HG02870 (cell line): ENCODE data around the gene ODAD4.

ENCODE experiments used
- ATAC-seq: cut with Tn5 transposase; IDR thresholded peaks from one replicate; pipeline ENCODE4 v1.9.1; 2021; ENCODE audit warnings: mild to moderate bottlenecking, moderate library complexity; ENCODE audit not compliant: unreplicated experiment

ODAD4 gene

GRCh38 chr17:41967141-41967920, 36.9 kb downstream of the ODAD4 start:
- peak; percentile 6 for ATAC-seq

- no peak for ATAC-seq
These were observed 37.6 kb downstream of the ODAD4 start for GRCh38 chr17:41967921-41968578.

- ATAC-seq: no peak
These were observed 38.3 kb downstream of the ODAD4 start for GRCh38 chr17:41968676-41969075.

- no peak for ATAC-seq
These were observed 40.5 kb downstream of the ODAD4 start for GRCh38 chr17:41970901-41971331.

- no peak for ATAC-seq
These were observed 41.5 kb downstream of the ODAD4 start for GRCh38 chr17:41971721-41972523.

GRCh38 chr17:41972571-41973407, 42.4 kb downstream of the ODAD4 start:
- no peak for ATAC-seq

GRCh38 chr17:41973408-41973811, 43.0 kb downstream of the ODAD4 start:
- no peak for ATAC-seq

GRCh38 chr17:41974031-41974430, 43.6 kb downstream of the ODAD4 start:
- ATAC-seq: no peak

GRCh38 chr17:41974658-41975057, 44.2 kb downstream of the ODAD4 start:
- ATAC-seq: no peak

- no peak for ATAC-seq
These were observed 45.0 kb downstream of the ODAD4 start for GRCh38 chr17:41975099-41976083.

GRCh38 chr17:41976142-41976768, 45.8 kb downstream of the ODAD4 start:
- ATAC-seq: no peak

- no peak for ATAC-seq
These were observed 47.6 kb downstream of the ODAD4 start for GRCh38 chr17:41977991-41978390.

- peak; percentile 40 for ATAC-seq
These were observed 51.8 kb downstream of the ODAD4 start for GRCh38 chr17:41982026-41982760.

- ATAC-seq: no peak
These were observed 54.0 kb downstream of the ODAD4 start for GRCh38 chr17:41984454-41984853.

- ATAC-seq: no peak
These were observed 55.5 kb downstream of the ODAD4 start for GRCh38 chr17:41985919-41986318.

- no peak for ATAC-seq
These were observed 56.2 kb downstream of the ODAD4 start for GRCh38 chr17:41986634-41987033.

GRCh38 chr17:41987642-41988041, 57.2 kb downstream of the ODAD4 start:
- no peak for ATAC-seq

- ATAC-seq: no peak
These were observed 58.0 kb downstream of the ODAD4 start for GRCh38 chr17:41988418-41988817.
